ENCODE data around the gene MAPK12.

MAPK12 gene

DNA sequence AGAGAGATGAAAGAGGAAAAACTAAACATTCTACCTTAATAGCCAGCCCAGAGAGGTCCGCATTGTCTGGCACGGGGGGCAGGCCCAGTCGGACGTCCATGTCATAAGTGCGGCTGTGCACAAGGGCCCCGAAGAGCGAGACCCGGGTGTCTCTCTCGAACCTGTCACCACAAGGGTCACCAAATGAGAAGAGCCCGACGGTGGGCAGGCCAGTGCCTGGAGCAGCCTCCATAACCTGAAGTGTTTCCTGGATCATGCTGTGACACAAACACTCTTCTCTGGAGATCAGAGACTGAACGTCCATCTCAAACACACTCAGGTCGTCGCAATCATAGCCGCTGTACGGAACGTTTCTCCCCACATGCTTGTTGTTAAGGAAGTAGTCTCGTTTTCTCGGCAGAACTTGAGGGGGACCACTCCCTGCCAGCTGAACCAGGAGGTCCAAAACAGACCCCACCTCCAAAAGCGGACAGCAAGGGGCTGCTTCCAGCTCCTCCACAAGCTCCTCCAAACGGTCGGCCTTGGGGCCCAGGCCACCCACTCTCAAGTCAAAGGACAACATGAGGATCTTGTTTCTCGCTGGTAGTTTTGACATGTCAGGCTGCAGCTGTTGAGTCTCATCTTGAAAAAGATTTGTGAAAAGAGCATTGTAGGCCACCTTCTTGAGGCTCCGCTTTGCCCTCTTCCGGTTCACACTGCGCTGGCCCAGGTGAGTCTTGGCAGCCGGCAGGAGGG lies 17.6 kb downstream of the MAPK12 start:
- H3K9me2 ChIP-seq (replicated peaks; ENCODE audit: low read depth, low read length): no peaks in the 10 kb centered on the region
- H3K9ac ChIP-seq (ENCODE audit: low read depth, low read length, poor library complexity, severe bottlenecking): peak overlapping the region; percentile 80
- peak overlapping the region; percentile 93 for H3K4me3 ChIP-seq (ENCODE audit: low read length, poor library complexity, severe bottlenecking)
- TF ChIP-seq EZH2phosphoT487 (IDR thresholded peaks at IDR 0.05; ENCODE audit: borderline replicate concordance): no peak
- TF ChIP-seq, protein P1, sequence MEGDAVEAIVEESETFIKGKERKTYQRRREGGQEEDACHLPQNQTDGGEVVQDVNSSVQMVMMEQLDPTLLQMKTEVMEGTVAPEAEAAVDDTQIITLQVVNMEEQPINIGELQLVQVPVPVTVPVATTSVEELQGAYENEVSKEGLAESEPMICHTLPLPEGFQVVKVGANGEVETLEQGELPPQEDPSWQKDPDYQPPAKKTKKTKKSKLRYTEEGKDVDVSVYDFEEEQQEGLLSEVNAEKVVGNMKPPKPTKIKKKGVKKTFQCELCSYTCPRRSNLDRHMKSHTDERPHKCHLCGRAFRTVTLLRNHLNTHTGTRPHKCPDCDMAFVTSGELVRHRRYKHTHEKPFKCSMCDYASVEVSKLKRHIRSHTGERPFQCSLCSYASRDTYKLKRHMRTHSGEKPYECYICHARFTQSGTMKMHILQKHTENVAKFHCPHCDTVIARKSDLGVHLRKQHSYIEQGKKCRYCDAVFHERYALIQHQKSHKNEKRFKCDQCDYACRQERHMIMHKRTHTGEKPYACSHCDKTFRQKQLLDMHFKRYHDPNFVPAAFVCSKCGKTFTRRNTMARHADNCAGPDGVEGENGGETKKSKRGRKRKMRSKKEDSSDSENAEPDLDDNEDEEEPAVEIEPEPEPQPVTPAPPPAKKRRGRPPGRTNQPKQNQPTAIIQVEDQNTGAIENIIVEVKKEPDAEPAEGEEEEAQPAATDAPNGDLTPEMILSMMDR (conservative IDR thresholded peaks at IDR 0.05; ENCODE audit: low read length): no peak
- peaks cover 25% of the 10 kb centered on the region for H4K20me1 ChIP-seq (ENCODE audit: insufficient read depth, low read length, poor library complexity, severe bottlenecking)
- H3K79me2 ChIP-seq (ENCODE audit: insufficient read depth, low read length): peaks cover 68% of the 10 kb centered on the region
- H3K4me1 ChIP-seq (ENCODE audit: insufficient read depth, low read length, poor library complexity, severe bottlenecking): peaks cover 28% of the 10 kb centered on the region
- no peak overlapping the region for H2AFZ ChIP-seq (ENCODE audit: low read length)
- no peaks in the 10 kb centered on the region for H3K9me3 ChIP-seq (ENCODE audit: insufficient read depth, low read depth, low read length)
- peak overlapping the region; percentile 93 for H3K4me2 ChIP-seq (ENCODE audit: low read depth, low read length, poor library complexity, severe bottlenecking)
- H3K27me3 ChIP-seq (ENCODE audit: insufficient read depth, low read length, poor library complexity, severe bottlenecking): no peaks in the 10 kb centered on the region
- no peaks in the 10 kb centered on the region for H3K36me3 ChIP-seq (ENCODE audit: insufficient read depth, low read length)
- H3F3A ChIP-seq (ENCODE audit: low read depth): no peaks in the 10 kb centered on the region

DNA sequence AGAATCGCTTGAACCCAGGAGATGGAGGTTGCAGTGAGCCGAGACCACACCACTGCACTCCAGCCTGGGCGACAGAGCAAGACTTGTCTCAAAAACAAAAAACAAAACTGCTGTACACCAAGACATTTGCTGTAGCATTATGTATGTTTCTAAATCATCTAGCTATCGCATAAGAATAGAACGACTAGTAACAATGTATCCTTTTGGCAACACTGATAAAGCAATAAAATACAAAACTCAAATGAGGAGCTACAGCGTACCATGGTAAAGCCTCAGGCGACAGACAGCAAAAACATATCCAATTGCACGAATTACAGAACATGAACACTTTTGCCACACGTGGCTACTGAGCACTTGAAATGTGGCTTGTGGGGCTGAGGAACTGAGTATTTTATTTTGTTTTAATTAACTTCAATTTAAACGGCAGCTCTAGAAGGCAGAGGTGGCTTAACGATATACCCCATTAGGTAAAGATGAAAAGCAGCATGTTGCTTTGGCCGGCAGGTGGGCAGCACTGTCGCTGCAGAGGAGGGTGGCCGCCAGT lies 19.0 kb downstream of the MAPK12 start:
- Histone ChIP-seq H3K4me1 (ENCODE audit: insufficient read depth, low read length, poor library complexity, severe bottlenecking) (peaks cover 28% of the 10 kb centered on the region), H3K9me3 (ENCODE audit: insufficient read depth, low read depth, low read length) (no peaks in the 10 kb centered on the region), H3K9ac (ENCODE audit: low read depth, low read length, poor library complexity, severe bottlenecking) (peak overlapping the region; percentile 61), H3K36me3 (ENCODE audit: insufficient read depth, low read length) (no peaks in the 10 kb centered on the region), H3K27me3 (ENCODE audit: insufficient read depth, low read length, poor library complexity, severe bottlenecking) (no peaks in the 10 kb centered on the region), H3K79me2 (ENCODE audit: insufficient read depth, low read length) (peaks cover 72% of the 10 kb centered on the region), H3K4me3 (ENCODE audit: low read length, poor library complexity, severe bottlenecking) (peak overlapping the region; percentile 93), H3F3A (ENCODE audit: low read depth) (no peaks in the 10 kb centered on the region), H4K20me1 (ENCODE audit: insufficient read depth, low read length, poor library complexity, severe bottlenecking) (peaks cover 25% of the 10 kb centered on the region), H2AFZ (ENCODE audit: low read length) (no peak overlapping the region), H3K4me2 (ENCODE audit: low read depth, low read length, poor library complexity, severe bottlenecking) (peak overlapping the region; percentile 93), H3K9me2 (replicated peaks; ENCODE audit: low read depth, low read length) (no peaks in the 10 kb centered on the region)
- no peak for TF ChIP-seq EZH2phosphoT487 (IDR thresholded peaks at IDR 0.05; ENCODE audit: borderline replicate concordance)
- TF ChIP-seq, protein P1 (conservative IDR thresholded peaks at IDR 0.05; ENCODE audit: low read length): no peak

DNA sequence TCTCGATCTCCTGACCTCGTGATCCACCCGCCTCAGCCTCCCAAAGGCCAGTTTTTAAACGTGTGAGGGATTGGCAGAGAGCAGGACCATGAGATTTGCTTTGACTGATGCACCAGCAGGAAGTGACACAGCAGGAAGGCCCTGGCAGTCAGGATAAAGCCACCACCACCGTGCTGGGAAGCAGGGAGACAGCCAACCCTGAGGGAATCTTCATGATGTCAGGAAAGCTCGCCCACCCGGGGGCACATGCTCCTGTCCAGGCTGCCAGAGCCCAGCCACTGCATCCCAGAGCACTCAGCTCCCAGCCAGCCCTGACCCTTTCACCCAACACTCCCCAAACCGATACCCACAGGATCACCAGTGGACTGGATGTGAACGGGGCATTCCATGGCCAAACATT lies 22.7 kb downstream of the MAPK12 start:
- Histone ChIP-seq H2AFZ (ENCODE audit: low read length) (no peak overlapping the region), H3K4me2 (ENCODE audit: low read depth, low read length, poor library complexity, severe bottlenecking) (no peak overlapping the region), H3K36me3 (ENCODE audit: insufficient read depth, low read length) (no peaks in the 10 kb centered on the region; the same call in 1 of the 2 replicates), H3K27me3 (ENCODE audit: insufficient read depth, low read length, poor library complexity, severe bottlenecking) (no peaks in the 10 kb centered on the region), H3K4me3 (ENCODE audit: low read length, poor library complexity, severe bottlenecking) (no peak overlapping the region), H3K79me2 (ENCODE audit: insufficient read depth, low read length) (peaks cover 70% of the 10 kb centered on the region), H3K9ac (ENCODE audit: low read depth, low read length, poor library complexity, severe bottlenecking) (no peak overlapping the region), H3K9me3 (ENCODE audit: insufficient read depth, low read depth, low read length) (no peaks in the 10 kb centered on the region), H3F3A (ENCODE audit: low read depth) (no peaks in the 10 kb centered on the region), H3K9me2 (replicated peaks; ENCODE audit: low read depth, low read length) (no peaks in the 10 kb centered on the region), H3K4me1 (ENCODE audit: insufficient read depth, low read length, poor library complexity, severe bottlenecking) (peaks cover 17% of the 10 kb centered on the region), H4K20me1 (ENCODE audit: insufficient read depth, low read length, poor library complexity, severe bottlenecking) (peaks cover 15% of the 10 kb centered on the region)
- TF ChIP-seq EZH2phosphoT487 (IDR thresholded peaks at IDR 0.05; ENCODE audit: borderline replicate concordance): no peak
- TF ChIP-seq, protein P1 (conservative IDR thresholded peaks at IDR 0.05; ENCODE audit: low read length): no peak
